Kidney tubule cell (primary cell): Measurements from ENCODE around the gene RAB3IL1.
"Not testable (repeated sequence)": the region's sequence is repeated elsewhere in the genome, so short reads cannot be mapped to it uniquely, and the experiment has no call there.

ENCODE experiments used
- DNase-seq: peaks from one replicate; pipeline ENCODE4 v3.0.0-alpha.2; 2018; ENCODE audit warnings: low spot score

The RAB3IL1 gene

GRCh38 chr11:61885784-61886580, 31.4 kb downstream of the RAB3IL1 start:
- DNase-seq, result no peak

GRCh38 chr11:61885166-61885778, 32.1 kb downstream of the RAB3IL1 start:
- no peak for DNase-seq

GRCh38 chr11:61883947-61884346, 33.4 kb downstream of the RAB3IL1 start:
- no peak for DNase-seq

GRCh38 chr11:61883327-61883726, 34.0 kb downstream of the RAB3IL1 start:
- DNase-seq, result no peak

GRCh38 chr11:61882879-61883278, 34.5 kb downstream of the RAB3IL1 start:
- no peak for DNase-seq

- DNase-seq, result not testable (repeated sequence)
Measured at GRCh38 chr11:61882267-61882666, 35.1 kb downstream of the RAB3IL1 start.

- DNase-seq, result no peak
Measured at GRCh38 chr11:61881397-61881796, 36.0 kb downstream of the RAB3IL1 start.

GRCh38 chr11:61880454-61880853, 36.9 kb downstream of the RAB3IL1 start:
- DNase-seq, result no peak

- DNase-seq, result no peak
Measured at GRCh38 chr11:61880031-61880430, 37.3 kb downstream of the RAB3IL1 start.

- DNase-seq, result no peak
Measured at GRCh38 chr11:61879152-61879551, 38.2 kb downstream of the RAB3IL1 start.

- DNase-seq, result no peak
Measured at GRCh38 chr11:61875698-61876097, 41.7 kb downstream of the RAB3IL1 start.

GRCh38 chr11:61874853-61875252, 42.5 kb downstream of the RAB3IL1 start:
- DNase-seq, result no peak

- DNase-seq, result no peak
Measured at GRCh38 chr11:61874377-61874809, 43.0 kb downstream of the RAB3IL1 start.

- DNase-seq, result no peak
Measured at GRCh38 chr11:61873588-61874376, 43.6 kb downstream of the RAB3IL1 start.

GRCh38 chr11:61872935-61873565, 44.3 kb downstream of the RAB3IL1 start:
- no peak for DNase-seq

- DNase-seq, result peak; percentile 83
Measured at GRCh38 chr11:61871158-61871597, 46.2 kb downstream of the RAB3IL1 start.

GRCh38 chr11:61870541-61871031, 46.8 kb downstream of the RAB3IL1 start:
- DNase-seq, result no peak

- DNase-seq, result no peak
Measured at GRCh38 chr11:61869708-61870451, 47.5 kb downstream of the RAB3IL1 start.

- DNase-seq, result no peak
Measured at GRCh38 chr11:61869429-61869707, 48.0 kb downstream of the RAB3IL1 start.

GRCh38 chr11:61868571-61869428, 48.6 kb downstream of the RAB3IL1 start:
- no peak for DNase-seq

GRCh38 chr11:61866958-61867343, 50.4 kb downstream of the RAB3IL1 start:
- DNase-seq, result no peak
